ENCODE data around the gene MAGI1.

The MAGI1 gene

GRCh38 chr3:65641777-65642176 lies 396.9 kb downstream of the MAGI1 start:
- H3K4me3 ChIP-seq (ENCODE audit: low read depth, low read length), result no peak overlapping the region
- no peak for DNase-seq (ENCODE audit: low read depth)
- TF ChIP-seq CTCF (conservative IDR thresholded peaks at IDR 0.05; ENCODE audit: low read depth, low read length), result no peak

- no peak overlapping the region for H3K4me3 ChIP-seq (ENCODE audit: low read depth, low read length)
- TF ChIP-seq CTCF (conservative IDR thresholded peaks at IDR 0.05; ENCODE audit: low read depth, low read length), result no peak
- DNase-seq (ENCODE audit: low read depth), result no peak
Measured at GRCh38 chr3:65641045-65641444, 397.7 kb downstream of the MAGI1 start.

GRCh38 chr3:65639444-65639843 lies 399.3 kb downstream of the MAGI1 start:
- no peak for DNase-seq (ENCODE audit: low read depth)
- no peak overlapping the region for H3K4me3 ChIP-seq (ENCODE audit: low read depth, low read length)
- no peak for TF ChIP-seq CTCF (conservative IDR thresholded peaks at IDR 0.05; ENCODE audit: low read depth, low read length)

DNA sequence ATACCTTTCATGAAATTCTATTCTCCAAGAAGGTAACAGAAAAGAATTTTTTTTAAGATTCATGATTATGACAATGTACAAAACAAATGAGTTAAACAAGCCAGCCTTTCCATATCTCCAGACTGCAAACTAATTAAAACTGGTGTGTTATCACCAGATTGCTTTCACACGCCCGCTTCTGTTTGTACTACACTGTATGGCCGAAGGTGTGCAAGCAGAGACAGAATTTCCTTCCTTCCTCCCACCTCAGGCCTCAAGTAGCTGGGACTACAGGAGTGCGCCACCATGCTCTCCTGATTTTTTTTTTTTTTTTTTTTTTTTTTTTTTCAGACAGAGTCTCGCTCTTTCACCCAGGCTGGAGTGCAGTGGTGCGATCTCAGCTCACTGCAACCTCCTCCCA lies 400.4 kb downstream of the MAGI1 start:
- H3K4me3 ChIP-seq (ENCODE audit: low read depth, low read length), result no peak overlapping the region
- TF ChIP-seq CTCF (conservative IDR thresholded peaks at IDR 0.05; ENCODE audit: low read depth, low read length), result no peak
- no peak for DNase-seq (ENCODE audit: low read depth)

DNA sequence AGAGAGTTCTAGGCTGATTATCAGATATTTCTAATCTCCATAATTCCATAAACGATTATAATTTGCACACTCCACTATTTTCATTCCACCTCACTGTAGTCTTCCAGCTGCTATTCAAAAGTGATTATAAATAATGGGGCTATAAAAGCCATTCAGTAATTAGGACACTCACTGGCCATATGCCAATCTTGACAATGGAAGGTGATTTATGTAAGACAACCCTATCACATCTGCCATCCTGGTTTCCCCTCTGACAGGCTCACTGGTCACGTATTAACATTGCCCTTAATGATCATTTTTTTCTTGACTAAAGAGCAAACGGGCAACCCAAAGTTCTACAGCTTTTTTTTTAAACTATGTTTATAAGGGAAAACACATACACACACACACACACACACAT lies 402.4 kb downstream of the MAGI1 start:
- TF ChIP-seq CTCF (conservative IDR thresholded peaks at IDR 0.05; ENCODE audit: low read depth, low read length), result no peak
- no peak for DNase-seq (ENCODE audit: low read depth)
- H3K4me3 ChIP-seq (ENCODE audit: low read depth, low read length), result no peak overlapping the region

- no peak for DNase-seq (ENCODE audit: low read depth)
- no peak for TF ChIP-seq CTCF (conservative IDR thresholded peaks at IDR 0.05; ENCODE audit: low read depth, low read length)
- H3K4me3 ChIP-seq (ENCODE audit: low read depth, low read length), result no peak overlapping the region
Measured at GRCh38 chr3:65635657-65636056, 403.1 kb downstream of the MAGI1 start.

DNA sequence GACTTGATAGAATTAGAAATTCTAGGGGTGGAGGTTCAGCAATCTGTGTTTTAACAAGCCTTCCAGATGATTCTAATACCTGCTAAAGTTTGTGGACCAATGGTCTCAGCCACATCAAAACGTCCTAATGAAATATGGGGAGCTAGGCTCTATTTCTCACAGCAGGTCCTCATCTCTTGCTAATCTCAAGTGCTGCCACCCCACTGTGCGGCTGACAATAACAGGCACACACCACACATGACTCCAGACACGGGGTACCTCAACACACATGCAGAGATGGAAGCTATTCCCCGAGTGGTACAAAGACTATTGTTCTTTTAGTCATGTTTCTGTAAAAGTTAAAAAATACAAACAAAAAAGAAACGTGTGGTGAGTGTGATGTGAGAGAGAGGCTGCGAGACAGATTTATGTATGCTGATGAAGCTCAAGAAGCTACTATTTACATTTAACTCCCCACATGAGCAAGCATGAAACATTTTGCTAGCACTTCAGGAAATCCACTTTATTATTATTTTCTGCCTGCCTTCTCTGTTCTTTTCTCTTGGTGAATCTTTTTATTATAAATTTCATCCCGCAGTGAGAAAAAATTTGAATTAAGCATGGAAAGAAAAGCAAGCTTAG lies 405.6 kb downstream of the MAGI1 start:
- DNase-seq (ENCODE audit: low read depth), result no peak
- no peak overlapping the region for H3K4me3 ChIP-seq (ENCODE audit: low read depth, low read length)
- no peak for TF ChIP-seq CTCF (conservative IDR thresholded peaks at IDR 0.05; ENCODE audit: low read depth, low read length)

Measured in choroid plexus epithelial cell (primary cell).